Vagina (tissue), 2 donors: ENCODE measurements around the gene SRGAP3.

Experiments
- POLR2A ChIP-seq, 2 donors: fragments of 450-650 bp; IDR thresholded peaks; one replicate each; pipeline ENCODE4 v1.6.1; 2017; ENCODE audit warnings: antibody characterized with exemption in 2 of 2, mild to moderate bottlenecking in 2 of 2, moderate library complexity in 2 of 2
- TF ChIP-seq, protein P1 (sequence below), 3 experiments: fragments of 450-650 bp in 2 of 3; fragments of 200-600 bp in 1 of 3; sonication (generic) in 1 of 3; IDR thresholded peaks; one replicate each; pipeline ENCODE4 v1.5.1; 2017 to 2019; ENCODE audit warnings: antibody characterized with exemption in 3 of 3, mild to moderate bottlenecking in 2 of 3, moderate library complexity in 2 of 3

DNA sequence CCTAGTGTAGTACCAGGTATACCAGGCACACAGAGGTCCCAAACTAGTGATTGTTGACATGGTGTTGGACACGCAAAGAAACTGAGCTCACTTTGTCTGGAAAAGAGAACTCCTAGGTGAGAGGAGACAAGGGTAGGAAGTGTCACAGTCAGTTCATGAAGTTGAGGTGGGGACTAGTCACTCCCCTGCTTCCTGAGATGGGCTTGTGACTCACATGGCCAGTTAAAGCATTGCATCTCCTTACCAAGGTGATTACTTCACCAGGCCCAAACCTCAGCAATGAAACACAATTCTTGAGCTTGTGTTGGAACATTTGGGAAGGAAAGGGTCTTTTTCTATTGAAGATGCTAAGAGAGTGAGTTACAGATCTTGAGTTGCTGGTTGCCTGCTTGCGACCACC lies 236.9 kb downstream of the SRGAP3 start:
- TF ChIP-seq, protein P1, sequence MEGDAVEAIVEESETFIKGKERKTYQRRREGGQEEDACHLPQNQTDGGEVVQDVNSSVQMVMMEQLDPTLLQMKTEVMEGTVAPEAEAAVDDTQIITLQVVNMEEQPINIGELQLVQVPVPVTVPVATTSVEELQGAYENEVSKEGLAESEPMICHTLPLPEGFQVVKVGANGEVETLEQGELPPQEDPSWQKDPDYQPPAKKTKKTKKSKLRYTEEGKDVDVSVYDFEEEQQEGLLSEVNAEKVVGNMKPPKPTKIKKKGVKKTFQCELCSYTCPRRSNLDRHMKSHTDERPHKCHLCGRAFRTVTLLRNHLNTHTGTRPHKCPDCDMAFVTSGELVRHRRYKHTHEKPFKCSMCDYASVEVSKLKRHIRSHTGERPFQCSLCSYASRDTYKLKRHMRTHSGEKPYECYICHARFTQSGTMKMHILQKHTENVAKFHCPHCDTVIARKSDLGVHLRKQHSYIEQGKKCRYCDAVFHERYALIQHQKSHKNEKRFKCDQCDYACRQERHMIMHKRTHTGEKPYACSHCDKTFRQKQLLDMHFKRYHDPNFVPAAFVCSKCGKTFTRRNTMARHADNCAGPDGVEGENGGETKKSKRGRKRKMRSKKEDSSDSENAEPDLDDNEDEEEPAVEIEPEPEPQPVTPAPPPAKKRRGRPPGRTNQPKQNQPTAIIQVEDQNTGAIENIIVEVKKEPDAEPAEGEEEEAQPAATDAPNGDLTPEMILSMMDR (IDR thresholded peaks at IDR 0.05) = no peak
- no peak for TF ChIP-seq POLR2A (IDR thresholded peaks at IDR 0.05)
